ENCODE results near the gene DGLUCY.
A peak's percentile ranks its signal among the peaks of the same experiment; 100 is the strongest.
"Not testable (repeated sequence)": the region's sequence is repeated elsewhere in the genome, so short reads cannot be mapped to it uniquely, and the experiment has no call there.

DGLUCY gene

GRCh38 chr14:91244501-91244901 lies 130.6 kb downstream of the DGLUCY start, which contains the start of gene GPR68:
Gene GPR68 (minus strand): TSS chr14:91244704. CDS start chr14:91235050, 9,654 bp downstream.
- no peak for TF ChIP-seq CTCF (IDR thresholded peaks at IDR 0.05)
- Histone ChIP-seq H3K36me3 (no peaks in the 10 kb centered on the region), H3K4me3 (no peak within 1 kb of the TSS), H3K4me1 (peaks cover 0 to 18% (median 0%) of the 10 kb centered on the region in 4 donors), H3K27me3 (no peaks in the 10 kb centered on the region), H3K9me3 (no peaks in the 10 kb centered on the region), H3K27ac (no peak within 1 kb of the TSS)
- intact Hi-C loops (cut with DNase I; ENCODE audit: low total_unique reads) = no loop called here
- peak; percentile 70 to 77 for DNase-seq

- no peak overlapping the region for H3K4me3 ChIP-seq
Observed at GRCh38 chr14:91245029-91245428, 131.2 kb downstream of the DGLUCY start.

GRCh38 chr14:91245616-91246015 lies 131.7 kb downstream of the DGLUCY start:
- H3K9me3 ChIP-seq; H3K4me3 ChIP-seq; H3K27ac ChIP-seq; DNase-seq; H3K27me3 ChIP-seq; intact Hi-C loops (cut with DNase I; ENCODE audit: low total_unique reads); H3K36me3 ChIP-seq: not testable (repeated sequence)
- H3K4me1 ChIP-seq = peaks cover 0 to 18% (median 0%) of the 10 kb centered on the region in 4 donors

More at GRCh38 chr14:91245029-91245428, 131.2 kb downstream of the DGLUCY start:
- H3K27me3 ChIP-seq = no peaks in the 10 kb centered on the region
- no peaks in the 10 kb centered on the region for H3K36me3 ChIP-seq
- no peaks in the 10 kb centered on the region for H3K9me3 ChIP-seq
- TF ChIP-seq CTCF (IDR thresholded peaks at IDR 0.05) = no peak
- intact Hi-C loops (cut with DNase I; ENCODE audit: low total_unique reads) = no loop called here
- H3K27ac ChIP-seq = no peak overlapping the region
- H3K4me1 ChIP-seq = peaks cover 0 to 18% (median 0%) of the 10 kb centered on the region in 4 donors
- DNase-seq = no peak

GRCh38 chr14:91246051-91246852 lies 132.4 kb downstream of the DGLUCY start:
- Histone ChIP-seq H3K27me3 (no peaks in the 10 kb centered on the region), H3K27ac (no peak overlapping the region), H3K36me3 (no peaks in the 10 kb centered on the region), H3K4me1 (peaks cover 0 to 18% (median 0%) of the 10 kb centered on the region in 4 donors), H3K4me3 (no peak overlapping the region), H3K9me3 (no peaks in the 10 kb centered on the region)
- TF ChIP-seq CTCF (IDR thresholded peaks at IDR 0.05) = no peak
- intact Hi-C loops (cut with DNase I; ENCODE audit: low total_unique reads) = no loop called here
- DNase-seq = no peak

- intact Hi-C loops (cut with DNase I; ENCODE audit: low total_unique reads) = no loop called here
- no peak for DNase-seq
- no peaks in the 10 kb centered on the region for H3K9me3 ChIP-seq
- no peaks in the 10 kb centered on the region for H3K36me3 ChIP-seq
- no peak for TF ChIP-seq CTCF (IDR thresholded peaks at IDR 0.05)
- no peak overlapping the region for H3K27ac ChIP-seq
- H3K4me1 ChIP-seq = peaks cover 0 to 11% (median 8%) of the 10 kb centered on the region in 4 donors
- H3K4me3 ChIP-seq = no peak overlapping the region
- peaks cover 0 to 3% of the 10 kb centered on the region in 2 donors for H3K27me3 ChIP-seq
Observed at GRCh38 chr14:91249841-91250616, 136.2 kb downstream of the DGLUCY start.

- TF ChIP-seq CTCF (IDR thresholded peaks at IDR 0.05) = no peak
- Histone ChIP-seq H3K36me3 (no peaks in the 10 kb centered on the region), H3K4me1 (peaks cover 0 to 11% (median 8%) of the 10 kb centered on the region in 4 donors), H3K27me3 (peaks cover 0 to 3% of the 10 kb centered on the region in 2 donors), H3K9me3 (no peaks in the 10 kb centered on the region), H3K4me3 (no peak overlapping the region), H3K27ac (no peak overlapping the region)
- intact Hi-C loops (cut with DNase I; ENCODE audit: low total_unique reads) = no loop called here
- DNase-seq = no peak
Observed at GRCh38 chr14:91250912-91251311, 137.0 kb downstream of the DGLUCY start.

All from tibial artery (tissue), 4 donors.